PFSK-1 (cell line): ENCODE measurements around the gene TAF4.

Experiments
- POLR2AphosphoS5 ChIP-seq: IDR thresholded peaks from 2 replicates; pipeline ENCODE4 v1.6.1; 2012; ENCODE audit warnings: low read depth, mild to moderate bottlenecking, control low read depth, low read length, moderate library complexity
- SIN3A ChIP-seq: IDR thresholded peaks from 2 replicates; pipeline ENCODE4 v1.6.1; 2012; ENCODE audit warnings: mild to moderate bottlenecking, low read length, moderate library complexity, borderline replicate concordance; ENCODE audit not compliant: insufficient read depth

GRCh38 chr20:62104234-62104789, 38.6 kb upstream of the TAF4 start:
- no peak for TF ChIP-seq SIN3A
- TF ChIP-seq POLR2AphosphoS5, result no peak
